Nephron (organoid): ENCODE measurements around the gene CLDND2.

Source experiments
- H3K27ac Mint-ChIP-seq, 3 experiments: 2 replicates each; pipeline ENCODE4 v1.8.0; 2020; ENCODE audit warnings: mixed read lengths in 3 of 3, mild to moderate bottlenecking in 2 of 3, moderate library complexity in 1 of 3
- H3K27me3 Mint-ChIP-seq: 2 replicates; pipeline ENCODE4 v1.8.0; 2021; ENCODE audit warnings: low read depth, mild to moderate bottlenecking, moderate library complexity, mixed read lengths
- H3K36me3 Mint-ChIP-seq: 2 replicates; pipeline ENCODE4 v1.8.0; 2020; ENCODE audit warnings: low read depth, mixed read lengths
- H3K4me1 Mint-ChIP-seq: 2 replicates; pipeline ENCODE4 v1.8.0; 2020; ENCODE audit warnings: mixed read lengths
- H3K4me3 Mint-ChIP-seq, 3 experiments: 2 replicates each; pipeline ENCODE4 v1.8.0; 2020; ENCODE audit warnings: mild to moderate bottlenecking in 3 of 3, mixed read lengths in 3 of 3, moderate library complexity in 2 of 3
- H3K9me3 Mint-ChIP-seq: 2 replicates; pipeline ENCODE4 v1.8.0; 2020; ENCODE audit warnings: mixed read lengths
- CTCF ChIP-seq, 3 experiments: fragments of 200-600 bp; sonication (generic); IDR thresholded peaks; one replicate each; pipeline ENCODE4 v1.5.0; 2021; ENCODE audit warnings: antibody characterized with exemption in 3 of 3; ENCODE audit not compliant: unreplicated experiment in 3 of 3

Gene CLDND2

DNA sequence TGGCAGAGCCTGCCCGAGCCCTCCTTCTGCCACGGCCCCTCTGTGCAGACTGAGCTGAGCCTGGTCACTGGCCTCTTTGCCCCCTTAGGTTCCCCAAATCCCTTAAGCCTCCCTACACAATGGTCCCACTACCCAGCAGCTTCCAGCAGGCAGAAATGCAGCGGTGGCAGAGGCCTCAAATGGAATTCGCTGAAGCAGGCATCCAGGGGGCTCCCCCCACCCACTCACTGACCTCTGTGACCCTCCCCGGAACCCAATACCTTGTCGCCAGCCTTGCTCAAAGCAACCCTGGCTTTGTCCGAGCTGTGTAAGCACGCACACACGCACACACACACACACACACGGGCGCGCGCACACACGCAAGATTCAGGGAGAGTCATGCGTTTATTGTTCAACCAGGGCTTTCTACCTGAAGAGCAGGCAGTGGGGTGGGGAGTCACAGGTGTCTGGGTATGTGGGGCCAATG lies 19.2 kb upstream of the CLDND2 start, which contains the start of gene LIM2:
Gene LIM2, minus strand, starts transcription at position 51 of the 466 bp plus-strand sequence. CDS start 531 bp downstream, outside the sequence.
- Mint-ChIP-seq H3K4me3 (no peak within 1 kb of the TSS), H3K27ac (no peak within 1 kb of the TSS), H3K36me3 (no peaks in the 10 kb centered on the region), H3K4me1 (no peaks in the 10 kb centered on the region), H3K9me3 (no peaks in the 10 kb centered on the region), H3K27me3 (peaks cover 4% of the 10 kb centered on the region)
- TF ChIP-seq CTCF (IDR thresholded peaks at IDR 0.05; ENCODE audit: unreplicated experiment in 3 of 3): no peak

- TF ChIP-seq CTCF (IDR thresholded peaks at IDR 0.05; ENCODE audit: unreplicated experiment in 3 of 3): no peak
Measured at GRCh38 chr19:51386882-51387520, 18.2 kb upstream of the CLDND2 start.

GRCh38 chr19:51382004-51382403 lies 13.2 kb upstream of the CLDND2 start:
- peaks cover 10% of the 10 kb centered on the region for H3K27me3 Mint-ChIP-seq
- no peak overlapping the region for H3K27ac Mint-ChIP-seq
- no peaks in the 10 kb centered on the region for H3K4me1 Mint-ChIP-seq
- no peaks in the 10 kb centered on the region for H3K36me3 Mint-ChIP-seq
- no peak overlapping the region for H3K4me3 Mint-ChIP-seq
- no peaks in the 10 kb centered on the region for H3K9me3 Mint-ChIP-seq
- TF ChIP-seq CTCF (IDR thresholded peaks at IDR 0.05; ENCODE audit: unreplicated experiment in 3 of 3): no peak

More at GRCh38 chr19:51386882-51387520, 18.2 kb upstream of the CLDND2 start:
- Mint-ChIP-seq H3K9me3 (no peaks in the 10 kb centered on the region), H3K4me3 (no peak overlapping the region), H3K36me3 (no peaks in the 10 kb centered on the region), H3K27ac (no peak overlapping the region), H3K4me1 (no peaks in the 10 kb centered on the region), H3K27me3 (peaks cover 4% of the 10 kb centered on the region)

DNA sequence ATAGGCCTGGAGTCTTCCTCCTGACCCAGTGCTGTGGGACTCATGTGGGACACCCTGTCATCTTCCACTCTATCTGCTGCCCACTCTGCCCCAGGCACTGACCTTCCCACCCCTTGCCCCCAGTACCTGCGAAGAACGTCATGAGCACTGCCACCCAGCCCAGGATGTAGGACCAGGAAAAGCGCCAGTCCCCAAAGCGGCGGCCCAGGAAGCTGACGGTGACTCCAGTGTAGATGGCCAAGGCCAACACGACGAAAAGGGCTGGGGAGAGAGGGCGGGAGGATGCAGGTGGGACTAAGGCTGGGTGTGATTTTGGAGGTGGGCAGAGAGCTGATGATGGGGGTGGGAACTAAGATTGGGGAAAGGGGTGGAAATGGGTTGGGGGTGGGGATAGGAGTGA lies 11.6 kb upstream of the CLDND2 start:
- Mint-ChIP-seq H3K4me1 (no peaks in the 10 kb centered on the region), H3K9me3 (no peaks in the 10 kb centered on the region), H3K36me3 (no peaks in the 10 kb centered on the region), H3K27ac (no peak overlapping the region), H3K4me3 (no peak overlapping the region), H3K27me3 (peaks cover 14% of the 10 kb centered on the region)
- TF ChIP-seq CTCF (IDR thresholded peaks at IDR 0.05; ENCODE audit: unreplicated experiment in 3 of 3): no peak

GRCh38 chr19:51377422-51377821 lies 8.6 kb upstream of the CLDND2 start:
- no peaks in the 10 kb centered on the region for H3K4me1 Mint-ChIP-seq
- no peak overlapping the region for H3K4me3 Mint-ChIP-seq
- TF ChIP-seq CTCF (IDR thresholded peaks at IDR 0.05; ENCODE audit: unreplicated experiment in 3 of 3): no peak
- peaks cover 15% of the 10 kb centered on the region for H3K27me3 Mint-ChIP-seq
- no peaks in the 10 kb centered on the region for H3K36me3 Mint-ChIP-seq
- H3K9me3 Mint-ChIP-seq: no peaks in the 10 kb centered on the region
- H3K27ac Mint-ChIP-seq: no peak overlapping the region
